Keratinocyte (primary cell): ENCODE measurements around the gene KCNMA1. TPM values are rescaled to one million over a fixed set of nuclear protein-coding genes. Genes with fewer than 3 reads are reported as not detected.

Experiments
- DNase-seq: peaks from one replicate; pipeline ENCODE4 v3.0.0-alpha.2; 2011; ENCODE audit warnings: low read depth, missing footprints, low spot score
- FAIRE-seq: peaks from 2 replicates; lab custom pipeline; 2011; peaks lifted over from hg19 to GRCh38; lab: Jason Lieb, UNC
- H2AFZ ChIP-seq: 2 replicates; pipeline ENCODE4 v1.6.0; 2012; ENCODE audit warnings: low read length, control low read depth, inconsistent platforms; ENCODE audit not compliant: control insufficient read depth
- H3K27ac ChIP-seq: 2 replicates; pipeline ENCODE4 v1.5.1; 2011; ENCODE audit warnings: low read length; ENCODE audit not compliant: control insufficient read depth, insufficient read depth
- H3K27me3 ChIP-seq: 3 replicates; pipeline ENCODE4 v1.6.0; 2011; ENCODE audit warnings: low read length; ENCODE audit not compliant: control insufficient read depth, insufficient read depth; ENCODE audit errors: extremely low read depth
- H3K36me3 ChIP-seq, 2 experiments: 2 replicates in 1 of 2; 3 replicates in 1 of 2; pipeline ENCODE4 v1.5.1; 2011; ENCODE audit warnings: low read length in 2 of 2, mild to moderate bottlenecking in 1 of 2; ENCODE audit not compliant: control insufficient read depth in 2 of 2, insufficient read depth in 2 of 2; ENCODE audit errors: extremely low read depth in 1 of 2
- H3K4me1 ChIP-seq: 3 replicates; pipeline ENCODE4 v1.5.1; 2011; ENCODE audit warnings: low read length; ENCODE audit not compliant: control insufficient read depth, insufficient read depth; ENCODE audit errors: extremely low read depth
- H3K4me2 ChIP-seq: 3 replicates; pipeline ENCODE4 v1.6.0; 2011; ENCODE audit warnings: low read depth, low read length; ENCODE audit not compliant: control insufficient read depth, insufficient read depth; ENCODE audit errors: extremely low read depth
- H3K4me3 ChIP-seq, 3 experiments: fragments of 200-600 bp in 1 of 3; sonication (generic) in 1 of 3; 2 replicates in 2 of 3; 3 replicates in 1 of 3; pipeline ENCODE4 v1.5.1; 2011 to 2016; ENCODE audit warnings: low read length in 3 of 3, mild to moderate bottlenecking in 3 of 3, control low read depth in 2 of 3, inconsistent platforms in 1 of 3, low read depth in 1 of 3, mixed read lengths in 1 of 3, mixed run types in 1 of 3, moderate library complexity in 1 of 3; ENCODE audit not compliant: control insufficient read depth in 2 of 3, insufficient read depth in 2 of 3; ENCODE audit errors: extremely low read depth in 1 of 3
- H3K79me2 ChIP-seq: 2 replicates; pipeline ENCODE4 v1.6.0; 2012; ENCODE audit warnings: low read length; ENCODE audit not compliant: control insufficient read depth, insufficient read depth
- H3K9ac ChIP-seq: 3 replicates; pipeline ENCODE4 v1.6.0; 2011; ENCODE audit warnings: low read length; ENCODE audit not compliant: control insufficient read depth, insufficient read depth; ENCODE audit errors: extremely low read depth
- H3K9me1 ChIP-seq: 3 replicates; pipeline ENCODE4 v1.6.0; 2011; ENCODE audit warnings: low read length; ENCODE audit not compliant: control insufficient read depth, insufficient read depth; ENCODE audit errors: extremely low read depth
- H3K9me3 ChIP-seq: 2 replicates; pipeline ENCODE4 v1.5.1; 2012; ENCODE audit warnings: low read depth, low read length; ENCODE audit not compliant: control insufficient read depth
- H4K20me1 ChIP-seq: 3 replicates; pipeline ENCODE4 v1.6.0; 2011; ENCODE audit warnings: low read length; ENCODE audit not compliant: control insufficient read depth, insufficient read depth; ENCODE audit errors: extremely low read depth
- EZH2 ChIP-seq: IDR thresholded peaks from one replicate; pipeline ENCODE4 v1.6.1; 2012; ENCODE audit warnings: inconsistent platforms, mild to moderate bottlenecking, low read length, moderate library complexity
- dilution Hi-C: fragments of 300-500 bp; cut with MboI; formaldehyde crosslinking; loops from one replicate; pipeline ENCODE4 v1.7.0; 2020; ENCODE audit warnings: low sequenced_read_pairs; ENCODE audit not compliant: extremely low pct_ligation_motif_present
- polyA plus RNA-seq, 5 experiments: library from polyadenylated mRNA; depleted of rRNA in 3 of 5; stranded (reverse) in 3 of 5; stranded (forward) in 1 of 5; unstranded in 1 of 5; fragments of >200 nt; gene quantifications; 1 replicate in 1 of 5; 2 replicates in 3 of 5; 3 replicates in 1 of 5; pipeline versions ENCODE4 v1.2.1 to v1.2.3, GENCODE V29; 2011 to 2012; ENCODE audit warnings: missing spikeins in 2 of 5, low read depth in 1 of 5, low replicate concordance in 1 of 5
- TF ChIP-seq, protein P1 (sequence below), 3 experiments: IDR thresholded peaks in 1 of 3; conservative IDR thresholded peaks in 1 of 3; optimal IDR thresholded peaks in 1 of 3; 2 replicates in 2 of 3; 3 replicates in 1 of 3; pipeline versions ENCODE3 to v1.5.1; 2011; ENCODE audit warnings: low read length in 3 of 3, mild to moderate bottlenecking in 3 of 3, moderate library complexity in 2 of 3, control low read depth in 1 of 3, inconsistent platforms in 1 of 3; ENCODE audit not compliant: insufficient read depth in 2 of 3; ENCODE audit errors: extremely low read depth in 1 of 3

Gene KCNMA1
- polyA plus RNA-seq, 1 donor (not counting 4 experiments of a cell fraction or from before 2014, with no cell fraction given): 6.3 TPM

DNA sequence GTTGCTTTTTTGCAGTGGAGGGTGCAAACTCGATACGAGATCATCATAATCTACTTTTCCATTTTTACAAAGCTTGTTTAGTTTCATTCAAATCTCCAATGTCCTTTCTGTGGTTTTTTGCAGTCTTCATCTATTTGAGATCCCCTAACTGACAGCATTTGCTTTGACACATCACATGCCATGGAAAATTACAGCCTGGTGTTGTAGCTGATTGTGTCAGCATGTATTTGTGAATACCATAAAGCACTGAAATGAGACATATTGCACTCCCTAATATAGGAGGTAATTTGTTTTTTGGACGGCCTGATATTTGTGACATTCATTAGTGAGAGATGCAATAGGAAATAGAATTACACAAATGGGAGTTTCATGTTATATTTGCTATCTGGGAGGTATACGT, 620.8 kb downstream of the KCNMA1 start:
- no peak overlapping the region for H3K9ac ChIP-seq

DNA sequence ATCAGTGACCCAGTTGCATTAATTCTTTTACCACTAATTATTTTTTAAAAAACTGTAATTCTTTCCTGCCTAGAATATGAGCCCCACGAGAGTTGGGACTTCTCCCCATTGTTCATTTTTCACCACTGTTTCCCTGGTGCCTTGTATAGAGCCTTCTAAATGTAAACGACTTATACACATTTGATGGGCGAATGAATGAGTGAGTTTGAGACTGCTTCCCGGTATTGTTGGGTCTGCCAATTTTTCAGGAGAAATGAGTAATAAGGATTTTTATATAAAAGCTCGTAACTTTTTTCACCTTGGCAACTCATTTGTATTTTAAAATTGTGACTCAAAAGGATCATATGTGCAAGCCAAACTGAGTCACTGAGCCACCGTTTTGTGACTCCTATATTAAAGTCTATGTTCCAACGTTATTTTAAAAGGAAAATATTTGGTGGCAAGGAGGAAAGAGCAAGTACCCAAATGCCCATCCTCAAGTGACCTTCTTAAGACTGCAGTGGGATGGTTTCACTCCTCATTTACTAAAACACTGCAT, 621.3 kb downstream of the KCNMA1 start:
- no peaks in the 10 kb centered on the region for H3K36me3 ChIP-seq
- DNase-seq: no peak
- H3K9me1 ChIP-seq: no peaks in the 10 kb centered on the region
- no peaks in the 10 kb centered on the region for H3K27me3 ChIP-seq
- no peak overlapping the region for H3K4me3 ChIP-seq
- H3K9me3 ChIP-seq: no peaks in the 10 kb centered on the region
- H3K9ac ChIP-seq: no peak overlapping the region
- FAIRE-seq: no peak
- dilution Hi-C loops: no loop called here
- no peaks in the 10 kb centered on the region for H3K79me2 ChIP-seq
- H4K20me1 ChIP-seq: no peaks in the 10 kb centered on the region
- no peak overlapping the region for H2AFZ ChIP-seq
- H3K27ac ChIP-seq: no peak overlapping the region
- H3K4me2 ChIP-seq: no peak overlapping the region
- no peaks in the 10 kb centered on the region for H3K4me1 ChIP-seq
- TF ChIP-seq, protein P1, sequence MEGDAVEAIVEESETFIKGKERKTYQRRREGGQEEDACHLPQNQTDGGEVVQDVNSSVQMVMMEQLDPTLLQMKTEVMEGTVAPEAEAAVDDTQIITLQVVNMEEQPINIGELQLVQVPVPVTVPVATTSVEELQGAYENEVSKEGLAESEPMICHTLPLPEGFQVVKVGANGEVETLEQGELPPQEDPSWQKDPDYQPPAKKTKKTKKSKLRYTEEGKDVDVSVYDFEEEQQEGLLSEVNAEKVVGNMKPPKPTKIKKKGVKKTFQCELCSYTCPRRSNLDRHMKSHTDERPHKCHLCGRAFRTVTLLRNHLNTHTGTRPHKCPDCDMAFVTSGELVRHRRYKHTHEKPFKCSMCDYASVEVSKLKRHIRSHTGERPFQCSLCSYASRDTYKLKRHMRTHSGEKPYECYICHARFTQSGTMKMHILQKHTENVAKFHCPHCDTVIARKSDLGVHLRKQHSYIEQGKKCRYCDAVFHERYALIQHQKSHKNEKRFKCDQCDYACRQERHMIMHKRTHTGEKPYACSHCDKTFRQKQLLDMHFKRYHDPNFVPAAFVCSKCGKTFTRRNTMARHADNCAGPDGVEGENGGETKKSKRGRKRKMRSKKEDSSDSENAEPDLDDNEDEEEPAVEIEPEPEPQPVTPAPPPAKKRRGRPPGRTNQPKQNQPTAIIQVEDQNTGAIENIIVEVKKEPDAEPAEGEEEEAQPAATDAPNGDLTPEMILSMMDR (optimal IDR thresholded peaks at IDR 0.05 in 1 of 3, IDR thresholded peaks at IDR 0.05 in 1 of 3, conservative IDR thresholded peaks at IDR 0.05 in 1 of 3; ENCODE audit: extremely low read depth in 1 of 3, insufficient read depth in 2 of 3, low read length in 3 of 3): no peak
- no peak for TF ChIP-seq EZH2

More for the DNA sequence above, 620.8 kb downstream of the KCNMA1 start:
- Histone ChIP-seq H3K4me2 (no peak overlapping the region), H2AFZ (no peak overlapping the region), H3K79me2 (no peaks in the 10 kb centered on the region), H3K9me3 (no peaks in the 10 kb centered on the region), H4K20me1 (no peaks in the 10 kb centered on the region), H3K9me1 (no peaks in the 10 kb centered on the region), H3K4me3 (no peak overlapping the region), H3K4me1 (no peaks in the 10 kb centered on the region), H3K36me3 (no peaks in the 10 kb centered on the region), H3K27ac (no peak overlapping the region), H3K27me3 (no peaks in the 10 kb centered on the region)
- DNase-seq (no peak), FAIRE-seq (no peak)
- dilution Hi-C loops: no loop called here
- TF ChIP-seq, protein P1 (optimal IDR thresholded peaks at IDR 0.05 in 1 of 3, IDR thresholded peaks at IDR 0.05 in 1 of 3, conservative IDR thresholded peaks at IDR 0.05 in 1 of 3; ENCODE audit: extremely low read depth in 1 of 3, insufficient read depth in 2 of 3, low read length in 3 of 3): no peak
- TF ChIP-seq EZH2: no peak
